Panc1 (cell line): ENCODE data around the gene CCDC40. TPM values are rescaled to one million over a fixed set of nuclear protein-coding genes. Genes with fewer than 3 reads are reported as not detected.

Experiments used
- ATAC-seq: fragments of 200-7000 bp; cut with Tn5 transposase; 2 replicates; pipeline ENCODE4 v1.9.1; 2020; ENCODE audit warnings: mild to moderate bottlenecking, moderate library complexity
- BruUV-seq: library from RNA; stranded (reverse); fragments of 400-500 nt; replicated peaks from 2 replicates; lab custom pipeline; 2021; lab: Mats Ljungman, UMichigan
- CTCF ChIA-PET: fragments of 300-600 bp; sonication (Branson Sonifier 250); formaldehyde crosslinking; loops from one replicate; lab custom pipeline; 2022; ENCODE audit warnings: antibody characterized with exemption; lab: Charles Lee
- POLR2A ChIA-PET: fragments of 300-600 bp; sonication (Branson Sonifier 250); formaldehyde crosslinking; loops from one replicate; lab custom pipeline; 2022; ENCODE audit warnings: antibody characterized with exemption; lab: Charles Lee
- DNase-seq: peaks from one replicate; pipeline ENCODE4 v3.0.0-alpha.2; 2010; ENCODE audit warnings: low read depth, low spot score
- H3K27ac ChIP-seq: 2 replicates; pipeline ENCODE4 v1.5.1; 2011; ENCODE audit warnings: mild to moderate bottlenecking, low read length, inconsistent platforms
- H3K27me3 ChIP-seq: fragments of 200-500 bp; sonication (Bioruptor generic); 2 replicates; pipeline ENCODE4 v1.6.0; 2014; ENCODE audit warnings: low read length, inconsistent platforms; ENCODE audit not compliant: control insufficient read depth, insufficient read depth
- H3K36me3 ChIP-seq: fragments of 200-500 bp; sonication (Bioruptor generic); 2 replicates; pipeline ENCODE4 v1.5.1; 2014; ENCODE audit warnings: inconsistent platforms, mild to moderate bottlenecking, low read length, moderate library complexity; ENCODE audit not compliant: control insufficient read depth, insufficient read depth
- H3K4me1 ChIP-seq: 2 replicates; pipeline ENCODE4 v1.5.1; 2011; ENCODE audit warnings: inconsistent platforms, mild to moderate bottlenecking, low read length, moderate library complexity; ENCODE audit not compliant: control insufficient read depth, insufficient read depth
- H3K4me3 ChIP-seq, 2 experiments: 2 replicates each; pipeline ENCODE4 v1.5.1; 2011 to 2012; ENCODE audit warnings: low read depth in 2 of 2, low read length in 2 of 2, mild to moderate bottlenecking in 2 of 2, inconsistent platforms in 1 of 2, moderate library complexity in 1 of 2
- H3K9me3 ChIP-seq: fragments of 200-500 bp; sonication (Bioruptor generic); 2 replicates; pipeline ENCODE4 v1.5.1; 2014; ENCODE audit warnings: low read depth, mild to moderate bottlenecking, inconsistent platforms, low read length, moderate library complexity; ENCODE audit not compliant: control insufficient read depth, insufficient read depth
- CTCF ChIP-seq: fragments of 450-650 bp; IDR thresholded peaks from 2 replicates; pipeline ENCODE4 v1.5.1; 2017; ENCODE audit warnings: mild to moderate bottlenecking
- POLR2AphosphoS5 ChIP-seq: IDR thresholded peaks from 2 replicates; pipeline ENCODE4 v1.6.1; 2012; ENCODE audit warnings: mild to moderate bottlenecking, low read depth, low read length, moderate library complexity
- REST ChIP-seq, 2 experiments: IDR thresholded peaks; 2 replicates each; pipeline ENCODE4 v1.6.1; 2011 to 2012; ENCODE audit warnings: low read depth in 2 of 2, control low read depth in 1 of 2, low read length in 1 of 2, mild to moderate bottlenecking in 1 of 2, moderate library complexity in 1 of 2; ENCODE audit not compliant: insufficient read depth in 1 of 2
- SIN3A ChIP-seq: IDR thresholded peaks from 2 replicates; pipeline ENCODE4 v1.6.1; 2012; ENCODE audit warnings: low read depth, mild to moderate bottlenecking, low read length, moderate library complexity, borderline replicate concordance; ENCODE audit not compliant: insufficient read depth
- TCF7L2 ChIP-seq: IDR thresholded peaks from 2 replicates; pipeline ENCODE4 v1.6.1; 2011; ENCODE audit warnings: mild to moderate bottlenecking, low read depth, low read length, inconsistent platforms
- in situ Hi-C: cut with HindIII; loops from 2 replicates; pipeline ENCODE4 v1.10.0; 2016; ENCODE audit warnings: low sequenced_read_pairs, low pct_unique_long_range_greater_than_20kb
- intact Hi-C: fragments of 100-400 bp; cut with micrococcal nuclease; formaldehyde crosslinking; loops from one replicate; pipeline ENCODE4 v1.10.0; 2022; ENCODE audit not compliant: unreplicated experiment
- total RNA-seq: library from RNA; stranded (reverse); gene quantifications from one replicate; pipeline ENCODE4 v1.2.1, GENCODE V29; 2021; ENCODE audit not compliant: unreplicated experiment

The CCDC40 gene
- total RNA-seq, 1 experiment from 2014 or later, result 18.0 TPM

GRCh38 chr17:80097127-80097621, 60.7 kb downstream of the CCDC40 start:
- H3K4me1 ChIP-seq, result peaks cover 9% of the 10 kb centered on the region
- no peaks in the 10 kb centered on the region for H3K9me3 ChIP-seq
- H3K27ac ChIP-seq, result no peak overlapping the region
- in situ Hi-C loops, result no loop called here
- no TSS peak for BruUV-seq
- TF ChIP-seq TCF7L2, result no peak
- TF ChIP-seq SIN3A, result no peak
- TF ChIP-seq POLR2AphosphoS5, result no peak
- no peak for TF ChIP-seq CTCF
- no peak for TF ChIP-seq REST (IDR thresholded peaks at IDR 0.05; ENCODE audit: insufficient read depth in 1 of 2, low read depth in 2 of 2, low read length in 1 of 2)
- ChIA-PET POLR2A (no interaction called here), CTCF (no interaction called here)
- no peaks in the 10 kb centered on the region; the same call in 1 of the 2 replicates for H3K36me3 ChIP-seq
- intact Hi-C loops, result no loop called here
- DNase-seq, result no peak
- H3K4me3 ChIP-seq, result no peak overlapping the region
- H3K27me3 ChIP-seq, result no peaks in the 10 kb centered on the region
- ATAC-seq, result no peak

GRCh38 chr17:80097844-80098691, 61.6 kb downstream of the CCDC40 start:
- H3K27ac ChIP-seq, result no peak overlapping the region
- no peak overlapping the region for H3K4me3 ChIP-seq
- H3K27me3 ChIP-seq, result no peaks in the 10 kb centered on the region
- TF ChIP-seq POLR2AphosphoS5 (no peak), CTCF (no peak), SIN3A (no peak), REST (IDR thresholded peaks at IDR 0.05; ENCODE audit: insufficient read depth in 1 of 2, low read depth in 2 of 2, low read length in 1 of 2) (no peak), TCF7L2 (no peak)
- ChIA-PET CTCF (no interaction called here), POLR2A (no interaction called here)
- no peaks in the 10 kb centered on the region; the same call in 1 of the 2 replicates for H3K36me3 ChIP-seq
- H3K4me1 ChIP-seq, result peaks cover 11% of the 10 kb centered on the region
- H3K9me3 ChIP-seq, result no peaks in the 10 kb centered on the region
- DNase-seq, result no peak
- intact Hi-C loops, result no loop called here
- BruUV-seq, result no TSS peak
- in situ Hi-C loops, result no loop called here
- no peak for ATAC-seq
